Measurements from ENCODE around the gene BAZ1B.
"Not testable (repeated sequence)": the region's sequence is repeated elsewhere in the genome, so short reads cannot be mapped to it uniquely, and the experiment has no call there.

Gene BAZ1B

GRCh38 chr7:73504017-73504416 is 18.1 kb downstream of the BAZ1B start:
- DNase-seq (ENCODE audit: low read depth): no peak

- no peak for DNase-seq (ENCODE audit: low read depth)
These were observed 18.9 kb downstream of the BAZ1B start for GRCh38 chr7:73503229-73503628.

GRCh38 chr7:73496626-73497025 is 25.5 kb downstream of the BAZ1B start:
- DNase-seq (ENCODE audit: low read depth): no peak

- DNase-seq (ENCODE audit: low read depth): not testable (repeated sequence)
These were observed 26.6 kb downstream of the BAZ1B start for GRCh38 chr7:73495507-73495906.

GRCh38 chr7:73489976-73490375 is 32.1 kb downstream of the BAZ1B start:
- DNase-seq (ENCODE audit: low read depth): no peak

GRCh38 chr7:73487486-73487885 is 34.6 kb downstream of the BAZ1B start:
- DNase-seq (ENCODE audit: low read depth): no peak

GRCh38 chr7:73483171-73483570 is 38.9 kb downstream of the BAZ1B start:
- DNase-seq (ENCODE audit: low read depth): no peak

GRCh38 chr7:73482746-73483145 is 39.3 kb downstream of the BAZ1B start:
- DNase-seq (ENCODE audit: low read depth): no peak

GRCh38 chr7:73481521-73481920 is 40.6 kb downstream of the BAZ1B start:
- not testable (repeated sequence) for DNase-seq (ENCODE audit: low read depth)

GRCh38 chr7:73478549-73478948 is 43.5 kb downstream of the BAZ1B start:
- no peak for DNase-seq (ENCODE audit: low read depth)

- DNase-seq (ENCODE audit: low read depth): no peak
These were observed 44.7 kb downstream of the BAZ1B start for GRCh38 chr7:73477376-73477775.

GRCh38 chr7:73470208-73470607 is 51.9 kb downstream of the BAZ1B start:
- DNase-seq (ENCODE audit: low read depth): no peak

GRCh38 chr7:73467046-73467445 is 55.0 kb downstream of the BAZ1B start:
- DNase-seq (ENCODE audit: low read depth): not testable (repeated sequence)

- no peak for DNase-seq (ENCODE audit: low read depth)
These were observed 56.0 kb downstream of the BAZ1B start for GRCh38 chr7:73466112-73466511.

- no peak for DNase-seq (ENCODE audit: low read depth)
These were observed 58.1 kb downstream of the BAZ1B start for GRCh38 chr7:73463966-73464365.

GRCh38 chr7:73463260-73463659 is 58.8 kb downstream of the BAZ1B start:
- DNase-seq (ENCODE audit: low read depth): no peak

GRCh38 chr7:73461782-73462285 is 60.3 kb downstream of the BAZ1B start:
- no peak for DNase-seq (ENCODE audit: low read depth)

GRCh38 chr7:73454424-73454823 is 67.7 kb downstream of the BAZ1B start:
- no peak for DNase-seq (ENCODE audit: low read depth)

- no peak for DNase-seq (ENCODE audit: low read depth)
These were observed 69.0 kb downstream of the BAZ1B start for GRCh38 chr7:73452999-73453635.

- DNase-seq (ENCODE audit: low read depth): no peak
These were observed 70.2 kb downstream of the BAZ1B start for GRCh38 chr7:73451780-73452398.

- no peak for DNase-seq (ENCODE audit: low read depth)
These were observed 72.7 kb downstream of the BAZ1B start for GRCh38 chr7:73449422-73449821.

GRCh38 chr7:73448609-73449008 is 73.5 kb downstream of the BAZ1B start:
- peak; percentile 44 for DNase-seq (ENCODE audit: low read depth)

GRCh38 chr7:73447121-73447733 is 74.9 kb downstream of the BAZ1B start:
- no peak for DNase-seq (ENCODE audit: low read depth)

All from GM04503 (cell line).